Measurements from ENCODE around the gene RTN4RL1. TPM values are rescaled to one million over a fixed set of nuclear protein-coding genes. Genes with fewer than 3 reads are reported as not detected.

Gene RTN4RL1
- total and polyA plus RNA-seq, 2 of the 13 experiments (the other 11 are each of a cell fraction or from before 2014, with no cell fraction given), result 0.01 TPM; not detected in 1

GRCh38 chr17:1995321-1995892, 29.7 kb downstream of the RTN4RL1 start (continued):
- no peak for TF ChIP-seq ZNF407 (CRISPR knock-in tag; IDR thresholded peaks at IDR 0.05; ENCODE audit: not compliant biosample characterization)
- no peak for TF ChIP-seq REXO4 (CRISPR knock-in tag; IDR thresholded peaks at IDR 0.05; ENCODE audit: borderline replicate concordance)
- no peak for TF ChIP-seq ZNF280B (CRISPR knock-in tag; IDR thresholded peaks at IDR 0.05; ENCODE audit: borderline replicate concordance)
- no peak for TF ChIP-seq NFYC (CRISPR knock-in tag; IDR thresholded peaks at IDR 0.05)
- TF ChIP-seq THAP11 (CRISPR knock-in tag; IDR thresholded peaks at IDR 0.05), result peak; percentile 15; the same call in 1 of the 2 replicates
- TF ChIP-seq MEIS1 (CRISPR knock-in tag; IDR thresholded peaks at IDR 0.05; ENCODE audit: borderline replicate concordance), result peak; percentile 62; the same call in 1 of the 2 replicates
- TF ChIP-seq WIZ (CRISPR knock-in tag; IDR thresholded peaks at IDR 0.05), result no peak
- peak; percentile 50; the same call in 1 of the 2 replicates for TF ChIP-seq ZMYM2 (CRISPR knock-in tag; IDR thresholded peaks at IDR 0.05)
- no peak for TF ChIP-seq ZSCAN31 (CRISPR knock-in tag; IDR thresholded peaks at IDR 0.05; ENCODE audit: low read depth)
- TF ChIP-seq ZNF672 (CRISPR knock-in tag; IDR thresholded peaks at IDR 0.05), result no peak
- no peak for TF ChIP-seq ZNF724P (CRISPR knock-in tag; IDR thresholded peaks at IDR 0.05; ENCODE audit: borderline replicate concordance)
- TF ChIP-seq, protein P1, sequence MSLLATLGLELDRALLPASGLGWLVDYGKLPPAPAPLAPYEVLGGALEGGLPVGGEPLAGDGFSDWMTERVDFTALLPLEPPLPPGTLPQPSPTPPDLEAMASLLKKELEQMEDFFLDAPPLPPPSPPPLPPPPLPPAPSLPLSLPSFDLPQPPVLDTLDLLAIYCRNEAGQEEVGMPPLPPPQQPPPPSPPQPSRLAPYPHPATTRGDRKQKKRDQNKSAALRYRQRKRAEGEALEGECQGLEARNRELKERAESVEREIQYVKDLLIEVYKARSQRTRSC (CRISPR knock-in tag; IDR thresholded peaks at IDR 0.05; ENCODE audit: low read depth), result no peak
- TF ChIP-seq GLI4 (CRISPR knock-in tag; IDR thresholded peaks at IDR 0.05; ENCODE audit: borderline replicate concordance), result no peak
- TF ChIP-seq RNF2 (conservative IDR thresholded peaks at IDR 0.05; ENCODE audit: low read depth), result no peak
- no peak for TF ChIP-seq ASH2L (IDR thresholded peaks at IDR 0.05; ENCODE audit: insufficient read length, low read depth, low read length)
- TF ChIP-seq ZNF296 (CRISPR knock-in tag; conservative IDR thresholded peaks at IDR 0.05), result no peak
- TF ChIP-seq, protein P2, sequence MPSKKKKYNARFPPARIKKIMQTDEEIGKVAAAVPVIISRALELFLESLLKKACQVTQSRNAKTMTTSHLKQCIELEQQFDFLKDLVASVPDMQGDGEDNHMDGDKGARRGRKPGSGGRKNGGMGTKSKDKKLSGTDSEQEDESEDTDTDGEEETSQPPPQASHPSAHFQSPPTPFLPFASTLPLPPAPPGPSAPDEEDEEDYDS (CRISPR knock-in tag; IDR thresholded peaks at IDR 0.05), result no peak

All from HepG2 (cell line).